Natural killer cell treated with Interleukin-12 subunit alpha and Interleukin-12 subunit beta and Interleukin-15 and Interleukin-18, amount 100 ng/mL, for 72 hours (primary cell): ENCODE results near the gene OPN1LW. TPM values are rescaled to one million over a fixed set of nuclear protein-coding genes. Genes with fewer than 3 reads are reported as not detected.

Experiments used
- total RNA-seq, 2 donors: library from RNA; stranded (reverse); gene quantifications; one replicate each; pipeline ENCODE4 v1.2.3, GENCODE V29; 2022

Gene OPN1LW
- total RNA-seq, 2 donors from 2014 or later: not detected

Other genes with a start within 250 kb of the OPN1LW start
- gene AVPR2, start 239.6 kb upstream of the OPN1LW start, total RNA-seq: not detected
- 100 to 1,000 TPM; 155 to 276 TPM for gene ARHGAP4, start 218.0 kb upstream of the OPN1LW start, total RNA-seq
- 100 to 1,000 TPM; 115 to 175 TPM for gene NAA10, start 209.2 kb upstream of the OPN1LW start, total RNA-seq
- 1 to 10 TPM; 4.8 to 5.4 TPM for gene RENBP, start 199.6 kb upstream of the OPN1LW start, total RNA-seq
- gene HCFC1, start 172.4 kb upstream of the OPN1LW start, total RNA-seq: 100 to 1,000 TPM; 105 to 131 TPM
- gene TMEM187, start 171.5 kb upstream of the OPN1LW start, total RNA-seq: 1 to 10 TPM; 2.4 to 6.9 TPM
- gene IRAK1, start 124.3 kb upstream of the OPN1LW start, total RNA-seq: 100 to 1,000 TPM; 136 to 258 TPM
- gene MECP2, start 46.5 kb upstream of the OPN1LW start, total RNA-seq: 100 to 1,000 TPM in 1 of 2 donors, 10 to 100 TPM in 1; 65.5 to 103 TPM
- not detected for gene OPN1MW, start 38.4 kb downstream of the OPN1LW start, total RNA-seq
- not detected for gene OPN1MW2, start 75.5 kb downstream of the OPN1LW start, total RNA-seq
- gene OPN1MW3, start 113.3 kb downstream of the OPN1LW start, total RNA-seq: not detected
- not detected for gene TEX28, start 150.9 kb downstream of the OPN1LW start, total RNA-seq
- gene TKTL1, start 151.6 kb downstream of the OPN1LW start, total RNA-seq: 1 to 10 TPM; 3.0 to 4.1 TPM
- gene FLNA, start 230.4 kb downstream of the OPN1LW start, total RNA-seq: 100 to 1,000 TPM; 574 to 727 TPM
- 10 to 100 TPM; 49.2 to 61.9 TPM for gene EMD, start 235.1 kb downstream of the OPN1LW start, total RNA-seq